Activated T-cell treated with anti-CD3 and anti-CD28 coated beads for 48 hours (primary cell): Measurements from ENCODE around the gene TRIM13.
A peak's percentile ranks its signal among the peaks of the same experiment; 100 is the strongest.
"Not testable (repeated sequence)": the region's sequence is repeated elsewhere in the genome, so short reads cannot be mapped to it uniquely, and the experiment has no call there.

Source experiments
- DNase-seq: peaks from one replicate; pipeline ENCODE4 v3.0.0-alpha.2; 2020; ENCODE audit warnings: low read depth

The TRIM13 gene

GRCh38 chr13:49996951-49997895 is at the start of gene TRIM13:
Gene TRIM13, plus strand, starts transcription at chr13:49997042. Its CDS starts 14,899 bp downstream, at chr13:50011941.
- DNase-seq: peak; percentile 73

GRCh38 chr13:49948777-49949270 is 48.0 kb upstream of the TRIM13 start:
- DNase-seq: not testable (repeated sequence)

GRCh38 chr13:49951754-49952535 is 44.9 kb upstream of the TRIM13 start:
- DNase-seq: no peak

GRCh38 chr13:49953560-49953959 is 43.3 kb upstream of the TRIM13 start:
- DNase-seq: no peak

- no peak for DNase-seq
Observed at GRCh38 chr13:49954674-49955455, 42.0 kb upstream of the TRIM13 start.

- no peak for DNase-seq
Observed at GRCh38 chr13:49956131-49956530, 40.7 kb upstream of the TRIM13 start.

- DNase-seq: no peak
Observed at GRCh38 chr13:49958321-49958720, 38.5 kb upstream of the TRIM13 start.

GRCh38 chr13:49967456-49967855 is 29.4 kb upstream of the TRIM13 start:
- DNase-seq: no peak

- no peak for DNase-seq
Observed at GRCh38 chr13:49972709-49973108, 24.1 kb upstream of the TRIM13 start.

- DNase-seq: no peak
Observed at GRCh38 chr13:49975826-49976225, 21.0 kb upstream of the TRIM13 start.

GRCh38 chr13:49976314-49977258 is 20.3 kb upstream of the TRIM13 start:
- peak; percentile 45 for DNase-seq

- no peak for DNase-seq
Observed at GRCh38 chr13:49977992-49978391, 18.9 kb upstream of the TRIM13 start.

GRCh38 chr13:49980266-49980665 is 16.6 kb upstream of the TRIM13 start:
- no peak for DNase-seq

- DNase-seq: no peak
Observed at GRCh38 chr13:49985129-49985528, 11.7 kb upstream of the TRIM13 start.

GRCh38 chr13:49986471-49986870 is 10.4 kb upstream of the TRIM13 start:
- no peak for DNase-seq

GRCh38 chr13:49990612-49991011 is 6.2 kb upstream of the TRIM13 start:
- not testable (repeated sequence) for DNase-seq

- no peak for DNase-seq
Observed at GRCh38 chr13:49993111-49993510, 3.7 kb upstream of the TRIM13 start.

GRCh38 chr13:49993666-49994065 is 3.2 kb upstream of the TRIM13 start:
- no peak for DNase-seq

GRCh38 chr13:49995625-49996101 is 1.2 kb upstream of the TRIM13 start:
- no peak for DNase-seq

- peak; percentile 88 for DNase-seq
Observed at GRCh38 chr13:49996161-49996915, 504 bp upstream of the TRIM13 start.
